ENCODE results near the gene AP3D1. TPM values are rescaled to one million over a fixed set of nuclear protein-coding genes. Genes with fewer than 3 reads are reported as not detected.

Gene AP3D1
- total RNA-seq, 1 donor from 2014 or later = 162 TPM

GRCh38 chr19:2193807-2194206 is 42.4 kb upstream of the AP3D1 start:
- H3K4me3 ChIP-seq (ENCODE audit: insufficient read depth, low read depth, low read length) = no peak overlapping the region
- peaks cover 14% of the 10 kb centered on the region for H3K36me3 Mint-ChIP-seq (ENCODE audit: low read depth, unreplicated experiment)
- no peaks in the 10 kb centered on the region for H3K27me3 ChIP-seq (ENCODE audit: insufficient read depth, low read length)
- no peak overlapping the region for H3K4me2 ChIP-seq (ENCODE audit: low read length)
- H2AFZ ChIP-seq (ENCODE audit: low read depth, low read length) = no peak overlapping the region
- no peaks in the 10 kb centered on the region for H3K4me1 Mint-ChIP-seq (ENCODE audit: low read depth, unreplicated experiment)
- no peak overlapping the region for H3K9ac ChIP-seq (ENCODE audit: low read length)
- no peaks in the 10 kb centered on the region for H3K9me3 ChIP-seq (ENCODE audit: insufficient read depth, low read depth, low read length)
- H3K36me3 ChIP-seq (ENCODE audit: insufficient read depth, low read length) = peaks cover 6% of the 10 kb centered on the region
- FAIRE-seq (no peak), DNase-seq (ENCODE audit: low read depth) (no peak)
- H3K27me3 Mint-ChIP-seq (ENCODE audit: low read depth, unreplicated experiment) = no peaks in the 10 kb centered on the region
- H3K79me2 ChIP-seq (ENCODE audit: insufficient read depth, low read length) = peaks cover 87% of the 10 kb centered on the region
- no peak for TF ChIP-seq EZH2 (IDR thresholded peaks at IDR 0.05; ENCODE audit: insufficient read depth, low read length)
- TF ChIP-seq CTCF (IDR thresholded peaks at IDR 0.05; ENCODE audit: insufficient read depth, low read depth, low read length) = no peak
- peaks cover 70% of the 10 kb centered on the region for H4K20me1 ChIP-seq (ENCODE audit: insufficient read depth, low read length)
- H3K4me3 Mint-ChIP-seq (ENCODE audit: unreplicated experiment) = no peak overlapping the region
- H3K27ac ChIP-seq (ENCODE audit: low read depth, low read length) = no peak overlapping the region
- H3K9me3 Mint-ChIP-seq (ENCODE audit: unreplicated experiment) = no peaks in the 10 kb centered on the region
- no peaks in the 10 kb centered on the region for H3K4me1 ChIP-seq (ENCODE audit: insufficient read depth, low read length)
- H3K27ac Mint-ChIP-seq (ENCODE audit: unreplicated experiment) = no peak overlapping the region

- Histone ChIP-seq H3K27ac (ENCODE audit: low read depth, low read length) (no peak overlapping the region), H4K20me1 (ENCODE audit: insufficient read depth, low read length) (peaks cover 65% of the 10 kb centered on the region), H3K79me2 (ENCODE audit: insufficient read depth, low read length) (peaks cover 84% of the 10 kb centered on the region), H3K4me2 (ENCODE audit: low read length) (no peak overlapping the region), H3K4me3 (ENCODE audit: insufficient read depth, low read depth, low read length) (no peak overlapping the region), H3K9ac (ENCODE audit: low read length) (no peak overlapping the region), H3K27me3 (ENCODE audit: insufficient read depth, low read length) (no peaks in the 10 kb centered on the region), H2AFZ (ENCODE audit: low read depth, low read length) (no peak overlapping the region), H3K36me3 (ENCODE audit: insufficient read depth, low read length) (peaks cover 6% of the 10 kb centered on the region), H3K4me1 (ENCODE audit: insufficient read depth, low read length) (peaks cover 2% of the 10 kb centered on the region), H3K9me3 (ENCODE audit: insufficient read depth, low read depth, low read length) (no peaks in the 10 kb centered on the region)
- H3K27me3 Mint-ChIP-seq (ENCODE audit: low read depth, unreplicated experiment) = no peaks in the 10 kb centered on the region
- TF ChIP-seq EZH2 (IDR thresholded peaks at IDR 0.05; ENCODE audit: insufficient read depth, low read length) (no peak), CTCF (IDR thresholded peaks at IDR 0.05; ENCODE audit: insufficient read depth, low read depth, low read length) (no peak)
- FAIRE-seq (no peak), DNase-seq (ENCODE audit: low read depth) (no peak)
- peaks cover 11% of the 10 kb centered on the region for H3K36me3 Mint-ChIP-seq (ENCODE audit: low read depth, unreplicated experiment)
- no peak overlapping the region for H3K4me3 Mint-ChIP-seq (ENCODE audit: unreplicated experiment)
- H3K4me1 Mint-ChIP-seq (ENCODE audit: low read depth, unreplicated experiment) = no peaks in the 10 kb centered on the region
- no peak overlapping the region for H3K27ac Mint-ChIP-seq (ENCODE audit: unreplicated experiment)
- H3K9me3 Mint-ChIP-seq (ENCODE audit: unreplicated experiment) = no peaks in the 10 kb centered on the region
Measured at GRCh38 chr19:2192862-2193261, 41.5 kb upstream of the AP3D1 start.

GRCh38 chr19:2191456-2192310 is 40.3 kb upstream of the AP3D1 start:
- H3K36me3 Mint-ChIP-seq (ENCODE audit: low read depth, unreplicated experiment) = peaks cover 11% of the 10 kb centered on the region
- no peaks in the 10 kb centered on the region for H3K27me3 Mint-ChIP-seq (ENCODE audit: low read depth, unreplicated experiment)
- FAIRE-seq = no peak
- H3K9me3 Mint-ChIP-seq (ENCODE audit: unreplicated experiment) = no peaks in the 10 kb centered on the region
- H3K4me3 Mint-ChIP-seq (ENCODE audit: unreplicated experiment) = no peak overlapping the region
- no peaks in the 10 kb centered on the region for H3K9me3 ChIP-seq (ENCODE audit: insufficient read depth, low read depth, low read length)
- H3K9ac ChIP-seq (ENCODE audit: low read length) = no peak overlapping the region
- H3K27ac ChIP-seq (ENCODE audit: low read depth, low read length) = no peak overlapping the region
- H2AFZ ChIP-seq (ENCODE audit: low read depth, low read length) = no peak overlapping the region
- peaks cover 9% of the 10 kb centered on the region for H3K36me3 ChIP-seq (ENCODE audit: insufficient read depth, low read length)
- no peak overlapping the region for H3K4me3 ChIP-seq (ENCODE audit: insufficient read depth, low read depth, low read length)
- H3K27me3 ChIP-seq (ENCODE audit: insufficient read depth, low read length) = no peaks in the 10 kb centered on the region
- H3K27ac Mint-ChIP-seq (ENCODE audit: unreplicated experiment) = no peak overlapping the region
- no peak for DNase-seq (ENCODE audit: low read depth)
- peaks cover 8% of the 10 kb centered on the region for H3K4me1 ChIP-seq (ENCODE audit: insufficient read depth, low read length)
- no peak overlapping the region for H3K4me2 ChIP-seq (ENCODE audit: low read length)
- peaks cover 8% of the 10 kb centered on the region for H3K4me1 Mint-ChIP-seq (ENCODE audit: low read depth, unreplicated experiment)
- no peak for TF ChIP-seq CTCF (IDR thresholded peaks at IDR 0.05; ENCODE audit: insufficient read depth, low read depth, low read length)
- no peak for TF ChIP-seq EZH2 (IDR thresholded peaks at IDR 0.05; ENCODE audit: insufficient read depth, low read length)
- peaks cover 84% of the 10 kb centered on the region for H3K79me2 ChIP-seq (ENCODE audit: insufficient read depth, low read length)
- H4K20me1 ChIP-seq (ENCODE audit: insufficient read depth, low read length) = peaks cover 61% of the 10 kb centered on the region

Data from astrocyte (in vitro differentiated cells and primary cell).